ENCODE data around the gene FBXL19. TPM values are rescaled to one million over a fixed set of nuclear protein-coding genes. Genes with fewer than 3 reads are reported as not detected.

FBXL19 gene
- polyA plus RNA-seq, 6 donors from 2014 or later = 0.21 to 0.48 (median 0.27) TPM; not detected in 2

DNA sequence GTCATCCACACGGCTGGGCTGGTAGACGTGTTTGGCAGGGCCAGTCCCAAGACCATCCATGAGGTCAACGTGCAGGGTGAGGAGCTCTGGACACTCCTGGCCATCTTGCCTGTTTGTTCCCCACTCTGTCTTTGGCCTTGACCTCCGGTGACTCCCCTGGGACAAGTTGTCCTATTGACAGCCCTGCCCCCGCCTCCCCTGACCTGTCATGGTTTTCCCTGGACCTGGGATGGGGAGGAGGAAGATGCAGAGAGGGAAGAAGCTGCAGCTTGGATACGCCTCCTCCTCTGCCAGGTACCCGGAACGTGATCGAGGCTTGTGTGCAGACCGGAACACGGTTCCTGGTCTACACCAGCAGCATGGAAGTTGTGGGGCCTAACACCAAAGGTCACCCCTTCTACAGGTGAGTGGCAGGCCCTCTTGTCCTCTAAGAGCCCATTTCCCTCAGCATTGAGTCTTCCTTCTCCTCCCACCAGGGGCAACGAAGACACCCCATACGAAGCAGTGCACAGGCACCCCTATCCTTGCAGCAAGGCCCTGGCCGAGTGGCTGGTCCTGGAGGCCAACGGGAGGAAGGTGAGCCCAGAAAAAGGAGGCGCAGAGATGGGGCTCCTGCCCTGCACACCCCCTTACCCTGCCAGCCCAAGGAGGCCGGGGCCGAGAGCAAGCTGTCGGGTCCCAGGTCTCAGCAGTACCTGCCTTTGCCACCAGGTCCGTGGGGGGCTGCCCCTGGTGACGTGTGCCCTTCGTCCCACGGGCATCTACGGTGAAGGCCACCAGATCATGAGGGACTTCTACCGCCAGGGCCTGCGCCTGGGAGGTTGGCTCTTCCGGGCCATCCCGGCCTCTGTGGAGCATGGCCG, 63.0 kb downstream of the FBXL19 start:
- H3K27ac Mint-ChIP-seq = peak overlapping the region in 2 of 6 donors; percentile 56 to 71
- H3K36me3 Mint-ChIP-seq = peaks cover 0 to 7% of the 10 kb centered on the region in 2 donors
- ATAC-seq (ENCODE audit: low read depth in 2 of 2) = no peak
- no peak for DNase-seq
- peaks cover 0 to 7% (median 2%) of the 10 kb centered on the region in 3 donors for H3K4me1 Mint-ChIP-seq
- H3K4me3 Mint-ChIP-seq = peak overlapping the region in 1 of 8 donors; percentile 53
- H3K27me3 Mint-ChIP-seq = peaks cover 0 to 6% (median 0%) of the 10 kb centered on the region in 3 donors
- no peaks in the 10 kb centered on the region for H3K9me3 Mint-ChIP-seq

DNA sequence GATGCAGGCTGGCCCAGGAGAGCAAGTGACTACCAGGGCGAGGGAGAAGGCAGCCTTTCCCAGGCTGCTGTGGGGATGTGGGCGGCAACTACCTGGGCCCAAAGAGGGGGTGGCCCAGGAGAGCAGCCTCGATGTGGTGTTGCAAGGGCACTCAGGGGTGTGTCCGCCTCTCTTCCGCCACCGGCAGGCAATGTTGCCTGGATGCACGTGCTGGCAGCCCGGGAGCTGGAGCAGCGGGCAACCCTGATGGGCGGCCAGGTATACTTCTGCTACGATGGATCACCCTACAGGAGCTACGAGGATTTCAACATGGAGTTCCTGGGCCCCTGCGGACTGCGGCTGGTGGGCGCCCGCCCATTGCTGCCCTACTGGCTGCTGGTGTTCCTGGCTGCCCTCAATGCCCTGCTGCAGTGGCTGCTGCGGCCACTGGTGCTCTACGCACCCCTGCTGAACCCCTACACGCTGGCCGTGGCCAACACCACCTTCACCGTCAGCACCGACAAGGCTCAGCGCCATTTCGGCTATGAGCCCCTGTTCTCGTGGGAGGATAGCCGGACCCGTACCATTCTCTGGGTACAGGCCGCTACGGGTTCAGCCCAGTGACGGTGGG, 64.3 kb downstream of the FBXL19 start:
- no peak for DNase-seq
- Mint-ChIP-seq H3K27me3 (peaks cover 0 to 6% (median 0%) of the 10 kb centered on the region in 3 donors), H3K4me1 (peaks cover 0 to 4% (median 2%) of the 10 kb centered on the region in 3 donors), H3K9me3 (no peaks in the 10 kb centered on the region), H3K36me3 (peaks cover 0 to 4% of the 10 kb centered on the region in 2 donors), H3K4me3 (no peak overlapping the region), H3K27ac (no peak overlapping the region)
- ATAC-seq (ENCODE audit: low read depth in 2 of 2) = no peak

DNA sequence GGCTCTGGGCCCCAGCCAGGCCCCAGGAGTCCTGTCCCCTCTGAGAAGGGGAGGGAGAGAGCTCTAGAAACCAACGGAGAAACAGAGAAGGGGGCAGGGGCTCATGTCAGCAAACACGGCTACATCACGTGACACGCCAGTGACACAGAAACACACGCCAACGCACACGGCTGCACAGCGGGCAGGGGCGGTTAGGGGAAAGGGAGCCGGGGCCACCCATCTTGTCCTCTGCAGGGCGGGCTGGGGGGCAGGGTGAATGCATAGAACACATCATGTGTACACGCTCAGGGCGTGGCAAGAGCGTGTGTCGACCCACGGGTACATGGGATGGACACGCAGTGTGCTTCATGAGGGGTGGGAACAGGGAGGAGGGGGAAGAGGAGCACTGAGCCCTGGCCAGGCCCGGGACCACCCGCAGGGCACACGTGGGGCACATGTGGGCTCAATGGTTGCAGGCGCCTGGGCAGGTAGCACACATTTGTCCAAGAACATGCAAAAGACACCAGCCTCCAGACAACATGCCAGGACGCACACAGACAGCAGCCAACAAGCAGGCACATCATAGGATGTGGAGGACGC, 66.2 kb downstream of the FBXL19 start:
- no peak for ATAC-seq (ENCODE audit: low read depth in 2 of 2)
- Mint-ChIP-seq H3K9me3 (no peaks in the 10 kb centered on the region), H3K27me3 (peaks cover 0 to 6% (median 0%) of the 10 kb centered on the region in 3 donors), H3K27ac (no peak overlapping the region), H3K4me1 (peaks cover 0 to under 1% (median 0%) of the 10 kb centered on the region in 3 donors), H3K4me3 (no peak overlapping the region), H3K36me3 (no peaks in the 10 kb centered on the region)
- no peak for DNase-seq

DNA sequence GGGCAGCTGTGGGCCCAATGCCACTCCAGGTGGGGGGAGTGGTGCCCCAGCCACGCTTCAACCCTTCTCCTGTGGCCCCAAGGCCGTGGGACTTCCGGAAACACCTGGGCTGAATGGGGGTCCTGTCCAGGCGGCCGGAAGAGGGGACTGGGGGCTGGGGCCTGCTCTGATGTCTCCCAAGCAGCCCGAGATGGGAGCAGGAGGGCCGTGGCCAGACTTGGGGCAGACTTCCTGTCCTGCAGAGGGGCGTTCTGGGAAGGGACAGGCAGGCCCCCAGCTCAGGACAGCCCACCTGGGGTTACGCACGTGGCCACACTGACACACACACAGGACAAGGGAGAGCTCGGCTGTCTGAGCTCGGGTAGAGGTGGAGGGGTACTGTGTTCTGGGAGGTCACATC, 66.7 kb downstream of the FBXL19 start:
- H3K4me1 Mint-ChIP-seq = no peaks in the 10 kb centered on the region
- no peak for ATAC-seq (ENCODE audit: low read depth in 2 of 2)
- H3K27me3 Mint-ChIP-seq = peaks cover 0 to 6% (median 0%) of the 10 kb centered on the region in 3 donors

DNA sequence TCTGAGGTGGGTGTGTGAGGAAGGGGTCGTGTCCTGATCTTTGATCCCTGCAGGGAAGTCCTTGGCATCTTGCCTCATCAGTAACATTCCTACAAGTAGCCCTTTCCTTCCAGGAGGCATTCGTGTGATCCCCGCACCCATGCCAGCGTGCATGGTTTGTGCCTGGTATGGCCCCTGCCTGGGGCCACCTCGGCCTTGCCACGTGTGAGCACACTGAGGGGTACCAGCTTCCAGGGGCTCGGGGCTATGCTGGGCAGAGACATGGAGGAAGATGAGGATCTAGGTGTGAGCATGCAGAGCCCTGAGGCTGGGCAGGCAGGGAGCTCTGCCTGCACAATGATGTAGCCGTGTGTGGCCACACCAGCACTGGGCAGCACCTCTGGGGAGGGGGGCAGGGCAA, 67.7 kb downstream of the FBXL19 start:
- Mint-ChIP-seq H3K4me3 (no peak overlapping the region), H3K27ac (no peak overlapping the region), H3K36me3 (no peaks in the 10 kb centered on the region), H3K27me3 (peaks cover 0 to 6% (median 0%) of the 10 kb centered on the region in 3 donors), H3K4me1 (no peaks in the 10 kb centered on the region), H3K9me3 (no peaks in the 10 kb centered on the region)
- ATAC-seq (ENCODE audit: low read depth in 2 of 2) = no peak
- no peak for DNase-seq

More for the DNA sequence above, 66.7 kb downstream of the FBXL19 start:
- Mint-ChIP-seq H3K9me3 (no peaks in the 10 kb centered on the region), H3K36me3 (no peaks in the 10 kb centered on the region), H3K27ac (no peak overlapping the region), H3K4me3 (peak overlapping the region in 1 of 8 donors; percentile 80)
- DNase-seq = no peak

DNA sequence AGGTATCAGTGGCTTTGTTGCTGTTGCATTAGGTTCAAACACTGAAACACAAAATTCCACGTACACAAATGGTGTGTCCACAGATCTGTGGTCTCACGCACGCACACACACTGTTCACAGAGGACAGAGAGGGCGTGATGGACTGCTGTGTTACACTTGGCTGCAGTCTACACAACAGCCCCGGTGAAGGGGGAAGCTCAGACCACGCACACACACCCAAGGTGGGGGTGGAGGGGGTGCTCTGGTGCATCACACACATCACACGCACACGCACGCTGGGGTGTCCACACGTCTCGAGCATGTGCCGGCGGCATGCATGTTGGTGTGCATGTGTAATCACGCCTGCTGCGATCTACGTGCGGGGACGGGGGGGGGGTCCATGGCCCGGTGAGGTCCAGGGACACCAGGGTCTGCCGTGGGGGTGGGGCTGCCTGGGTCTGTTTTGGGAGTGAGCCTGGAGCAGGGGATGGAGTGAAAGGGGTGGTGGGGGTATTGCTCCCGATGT, 69.0 kb downstream of the FBXL19 start:
- Mint-ChIP-seq H3K27me3 (peaks cover 0 to 6% (median 0%) of the 10 kb centered on the region in 3 donors), H3K9me3 (no peaks in the 10 kb centered on the region), H3K4me1 (peaks cover 0 to 3% (median 0%) of the 10 kb centered on the region in 3 donors), H3K4me3 (no peak overlapping the region), H3K27ac (no peak overlapping the region), H3K36me3 (no peaks in the 10 kb centered on the region)
- DNase-seq (no peak), ATAC-seq (ENCODE audit: low read depth in 2 of 2) (no peak)

DNA sequence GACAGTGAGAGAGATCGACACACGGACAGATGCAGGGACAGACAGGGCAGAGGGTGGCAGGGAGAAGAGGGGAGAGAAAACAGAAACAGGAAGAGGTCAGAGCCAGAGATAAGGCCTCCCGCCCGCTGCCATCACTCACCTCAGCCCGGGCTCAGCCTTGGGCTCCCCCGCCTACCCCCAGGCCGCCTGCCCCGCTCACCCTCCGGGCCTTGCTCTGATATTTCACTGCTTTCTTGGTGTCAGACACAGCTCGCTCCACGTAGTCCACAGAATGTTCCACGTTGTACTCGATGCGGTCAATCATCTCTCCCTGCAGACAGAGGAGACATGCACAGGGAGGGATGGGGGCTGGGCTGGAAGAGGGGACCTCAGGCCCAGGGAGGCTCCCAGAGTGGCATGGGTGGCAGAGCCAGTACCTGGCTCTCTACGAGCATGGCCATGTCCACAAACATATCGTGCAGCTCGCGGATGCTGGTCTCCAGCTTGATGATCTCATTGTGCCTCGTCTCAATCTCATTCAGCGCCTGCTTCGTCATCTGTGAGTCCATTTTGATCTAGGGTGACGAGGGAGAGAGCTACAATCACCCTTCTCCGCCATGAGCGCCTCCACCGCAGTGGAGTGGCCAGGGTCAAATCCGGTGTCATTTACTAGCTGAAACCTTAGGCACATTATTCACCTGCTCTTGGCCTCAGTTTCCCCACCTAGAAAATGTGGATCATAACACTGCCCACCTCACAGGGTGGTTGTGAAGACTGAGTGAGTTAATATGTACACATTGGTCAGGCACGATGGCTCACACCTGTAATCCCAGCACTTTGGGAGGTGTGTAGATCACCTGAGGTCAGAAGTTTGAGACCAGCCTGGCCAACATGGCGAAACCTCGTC, 69.8 kb downstream of the FBXL19 start:
- Mint-ChIP-seq H3K4me1 (peaks cover 0 to 3% (median 0%) of the 10 kb centered on the region in 3 donors), H3K27me3 (peaks cover 0 to 6% (median 0%) of the 10 kb centered on the region in 3 donors), H3K27ac (peak overlapping the region in 2 of 6 donors; percentile 7 to 14), H3K9me3 (no peaks in the 10 kb centered on the region), H3K4me3 (peak overlapping the region in 1 of 8 donors; percentile 66), H3K36me3 (no peaks in the 10 kb centered on the region)
- DNase-seq (no peak), ATAC-seq (ENCODE audit: low read depth in 2 of 2) (no peak)

DNA sequence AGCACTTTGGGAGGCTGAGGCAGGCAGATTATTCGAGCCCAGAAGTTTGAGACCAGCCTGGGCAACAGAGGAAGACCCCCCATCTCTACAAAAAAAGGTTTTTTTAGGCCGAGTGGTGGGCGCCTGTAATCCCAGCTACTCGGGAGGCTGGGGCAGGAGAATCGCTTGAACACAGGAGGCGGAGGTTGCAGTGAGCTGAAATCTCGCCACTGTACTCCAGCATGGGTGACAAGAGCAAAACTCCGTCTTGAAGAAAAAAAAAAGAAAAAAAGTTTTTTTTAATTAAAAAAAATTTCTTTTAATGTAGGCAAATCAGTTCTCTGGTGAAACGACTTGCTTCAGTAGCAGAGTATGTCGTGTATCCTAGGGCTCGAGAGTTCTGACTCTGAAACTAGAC, 72.6 kb downstream of the FBXL19 start:
- H3K9me3 Mint-ChIP-seq = no peaks in the 10 kb centered on the region
- H3K27ac Mint-ChIP-seq = peak overlapping the region in 3 of 6 donors; percentile 64 to 87 (median 76)
- ATAC-seq (ENCODE audit: low read depth in 2 of 2) (no peak), DNase-seq (no peak)
- H3K4me1 Mint-ChIP-seq = peaks cover 0 to 3% (median 0%) of the 10 kb centered on the region in 3 donors
- H3K4me3 Mint-ChIP-seq = peak overlapping the region; percentile 18 to 79 (median 66)
- peaks cover 0 to 5% (median 0%) of the 10 kb centered on the region in 3 donors for H3K27me3 Mint-ChIP-seq
- H3K36me3 Mint-ChIP-seq = no peaks in the 10 kb centered on the region

DNA sequence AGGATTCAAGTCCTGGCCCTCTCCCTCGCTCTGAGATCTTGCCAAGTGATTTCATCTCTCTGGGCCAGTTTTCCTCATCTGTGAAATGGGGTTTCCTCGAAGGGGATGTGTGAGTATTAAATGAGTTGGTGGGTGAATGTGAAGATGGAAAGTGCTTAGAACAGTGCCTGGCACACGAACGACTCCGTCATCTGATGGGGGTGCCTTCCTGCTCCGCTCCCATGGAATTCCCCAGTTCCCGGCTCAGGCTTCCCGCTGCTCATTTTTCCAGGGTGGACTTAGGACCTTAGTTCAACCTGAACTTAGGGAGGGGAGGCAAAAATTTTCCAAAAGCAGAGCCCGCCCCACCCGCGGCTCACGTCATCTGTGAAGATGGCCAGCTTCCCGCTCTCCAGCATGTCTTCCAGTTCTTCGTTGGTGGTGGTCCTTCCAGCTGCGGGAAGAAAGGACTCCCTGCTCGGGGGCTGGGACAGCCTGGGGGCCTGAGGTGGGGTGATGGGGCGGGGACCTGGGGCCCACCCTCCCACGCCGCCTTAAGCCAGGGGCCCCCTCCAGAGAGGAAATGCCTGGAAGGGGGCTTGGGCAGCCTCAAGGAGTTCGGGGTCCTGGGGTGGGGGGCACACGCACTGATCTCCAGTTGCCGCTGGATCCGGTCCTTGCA, 73.1 kb downstream of the FBXL19 start:
- H3K4me3 Mint-ChIP-seq = peak overlapping the region; percentile 74 to 93 (median 82)
- peaks cover 0 to 3% (median 0%) of the 10 kb centered on the region in 3 donors for H3K4me1 Mint-ChIP-seq

DNA sequence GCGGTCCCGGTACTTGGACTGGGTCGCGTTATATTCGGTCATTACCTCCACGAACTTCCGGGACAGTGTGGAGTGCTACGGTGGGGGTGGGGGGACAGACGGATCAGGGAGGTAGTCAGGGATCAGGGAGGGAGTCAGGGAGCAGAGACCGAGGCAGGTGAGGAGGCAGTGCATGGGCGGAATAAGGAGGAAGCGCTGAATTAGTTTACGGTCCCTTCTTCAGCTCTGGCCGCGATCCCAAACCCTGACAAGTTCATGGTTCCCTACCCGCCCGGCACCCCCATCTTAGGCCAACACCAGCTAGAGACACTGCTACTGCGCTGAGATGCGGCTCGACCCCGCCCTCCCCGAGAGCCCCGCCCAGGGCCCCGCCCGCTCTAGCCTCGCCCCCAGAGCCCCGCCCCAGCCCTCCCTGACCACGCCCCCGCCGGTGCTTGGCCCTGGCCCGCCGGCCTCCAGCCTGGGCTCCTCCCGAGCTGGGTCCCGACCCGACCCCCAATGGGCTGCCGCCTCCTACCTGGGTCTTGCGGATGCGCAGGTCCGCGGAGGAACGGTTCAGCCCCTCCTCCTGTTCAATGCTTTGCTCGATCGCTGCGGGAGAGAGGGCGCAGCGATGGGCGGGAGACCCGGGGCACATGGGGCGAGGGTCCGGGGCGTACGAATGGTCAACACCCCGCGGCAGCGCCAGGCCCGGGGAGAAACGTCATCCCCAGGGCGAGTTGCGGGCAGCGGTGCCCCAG, 73.8 kb downstream of the FBXL19 start:
- DNase-seq (peak; percentile 61), ATAC-seq (ENCODE audit: low read depth in 2 of 2) (peak; percentile 98)
- peak overlapping the region; percentile 76 to 93 (median 82) for H3K4me3 Mint-ChIP-seq
- peaks cover 2 to 8% (median 5%) of the 10 kb centered on the region in 3 donors for H3K27me3 Mint-ChIP-seq
- peaks cover 0 to 3% (median 0%) of the 10 kb centered on the region in 3 donors for H3K4me1 Mint-ChIP-seq
- no peaks in the 10 kb centered on the region for H3K9me3 Mint-ChIP-seq
- no peaks in the 10 kb centered on the region for H3K36me3 Mint-ChIP-seq
- H3K27ac Mint-ChIP-seq = peak overlapping the region in 4 of 6 donors; percentile 70 to 84 (median 74)

More for the DNA sequence above, 73.1 kb downstream of the FBXL19 start:
- peaks cover 0 to under 1% (median 0%) of the 10 kb centered on the region in 3 donors for H3K27me3 Mint-ChIP-seq
- peak overlapping the region in 4 of 6 donors; percentile 64 to 87 (median 73) for H3K27ac Mint-ChIP-seq
- no peak for ATAC-seq (ENCODE audit: low read depth in 2 of 2)
- DNase-seq = no peak
- H3K9me3 Mint-ChIP-seq = no peaks in the 10 kb centered on the region
- H3K36me3 Mint-ChIP-seq = no peaks in the 10 kb centered on the region

DNA sequence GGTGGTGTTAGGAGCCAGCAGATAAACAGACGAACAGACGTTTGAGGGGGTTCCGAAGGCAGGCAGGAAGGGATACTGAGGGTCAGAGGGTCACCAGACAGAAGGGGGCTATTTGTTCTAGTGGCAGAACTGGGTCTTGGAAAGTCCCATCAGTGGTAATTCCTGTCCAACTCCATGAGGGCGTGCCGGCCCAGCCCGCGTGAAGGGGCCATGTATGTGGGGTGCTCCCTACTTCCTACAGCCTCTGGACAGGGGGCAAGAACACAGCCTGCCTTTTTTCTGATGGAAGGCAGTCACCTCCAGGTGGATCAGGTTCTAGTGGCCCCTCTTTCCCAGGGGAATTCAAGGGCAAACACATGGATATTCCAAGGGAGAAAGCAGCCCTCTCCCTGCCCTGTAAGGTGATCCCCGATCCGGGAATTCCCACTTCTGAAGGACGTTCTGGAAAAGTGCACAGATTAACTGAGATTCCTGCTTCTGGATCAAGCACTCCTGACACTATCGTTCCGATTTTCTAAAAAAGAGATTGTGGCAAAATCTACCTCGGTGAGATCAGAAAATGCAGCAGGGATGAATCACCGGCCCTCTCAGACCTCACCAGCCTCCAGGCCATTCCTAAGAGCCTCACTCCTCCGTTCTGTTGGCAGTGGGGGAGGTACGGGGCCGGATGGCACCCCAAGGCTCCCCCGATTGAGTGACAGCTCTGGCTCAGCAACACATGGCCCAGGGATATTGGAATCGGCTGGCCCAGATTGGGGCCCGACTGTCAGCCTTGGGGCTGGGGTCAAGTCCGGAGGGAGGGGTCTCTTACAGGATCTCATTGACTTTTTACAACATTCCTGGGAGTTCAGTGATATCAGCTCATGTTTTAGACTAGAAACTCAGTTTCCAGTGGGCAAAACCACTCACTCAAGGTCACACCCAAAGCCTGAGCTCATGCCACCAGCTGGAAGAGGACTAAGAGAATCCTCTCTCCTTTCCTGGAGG, 74.6 kb downstream of the FBXL19 start:
- Mint-ChIP-seq H3K36me3 (no peaks in the 10 kb centered on the region), H3K9me3 (no peaks in the 10 kb centered on the region), H3K27me3 (peaks cover 4 to 9% (median 7%) of the 10 kb centered on the region in 3 donors), H3K4me1 (peaks cover 0 to 3% (median 0%) of the 10 kb centered on the region in 3 donors), H3K4me3 (peak overlapping the region; percentile 45 to 93 (median 78)), H3K27ac (peak overlapping the region in 1 of 6 donors; percentile 72)
- ATAC-seq (ENCODE audit: low read depth in 2 of 2) (no peak), DNase-seq (no peak)
